ENCODE results near the gene NTRK2. TPM values are rescaled to one million over a fixed set of nuclear protein-coding genes. Genes with fewer than 3 reads are reported as not detected.

Gene NTRK2
- polyA plus RNA-seq, 1 experiment, result 2.0 TPM

DNA sequence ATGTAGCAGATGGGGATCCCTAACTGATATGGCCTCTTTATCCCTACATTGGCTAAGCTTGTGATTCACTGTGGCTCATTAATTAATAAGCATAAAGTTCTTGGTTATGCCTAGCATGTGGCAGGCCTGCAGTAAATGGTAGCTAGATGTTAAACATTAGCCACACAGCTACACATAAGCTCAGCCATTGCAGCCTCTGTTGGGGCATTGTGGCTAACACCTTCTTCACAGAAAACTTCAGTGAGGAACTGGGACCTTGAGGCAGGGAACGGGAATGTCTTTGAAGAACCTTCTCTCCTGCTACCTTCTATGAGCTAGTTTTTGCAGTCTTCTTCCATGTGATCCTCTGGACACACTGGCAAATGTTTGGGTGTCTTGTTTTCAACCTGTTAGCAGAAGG, 338.2 kb downstream of the NTRK2 start:
- no peak for TF ChIP-seq CTCF (IDR thresholded peaks at IDR 0.05; ENCODE audit: insufficient read depth, low read depth, low read length)
- DNase-seq (ENCODE audit: low read depth), result no peak
- ChIA-PET CTCF (no interaction called here), POLR2A (no interaction called here)
- H3K27me3 ChIP-seq (ENCODE audit: control insufficient read depth, insufficient read depth, low read length), result no peaks in the 10 kb centered on the region
- H3K36me3 ChIP-seq (ENCODE audit: control insufficient read depth, insufficient read depth, low read length), result no peaks in the 10 kb centered on the region
- no peak overlapping the region for H3K4me3 ChIP-seq (ENCODE audit: low read depth, low read length)

GRCh38 chr9:85008215-85008614, 338.7 kb downstream of the NTRK2 start:
- CTCF ChIA-PET, result no interaction called here
- no peaks in the 10 kb centered on the region for H3K36me3 ChIP-seq (ENCODE audit: control insufficient read depth, insufficient read depth, low read length)

GRCh38 chr9:85009251-85009650, 339.7 kb downstream of the NTRK2 start:
- H3K27me3 ChIP-seq (ENCODE audit: control insufficient read depth, insufficient read depth, low read length), result no peaks in the 10 kb centered on the region
- H3K4me3 ChIP-seq (ENCODE audit: low read depth, low read length), result no peak overlapping the region
- no peak for TF ChIP-seq CTCF (IDR thresholded peaks at IDR 0.05; ENCODE audit: insufficient read depth, low read depth, low read length)
- ChIA-PET CTCF (no interaction called here), POLR2A (no interaction called here)
- H3K36me3 ChIP-seq (ENCODE audit: control insufficient read depth, insufficient read depth, low read length), result no peaks in the 10 kb centered on the region
- no peak for DNase-seq (ENCODE audit: low read depth)

More at GRCh38 chr9:85008215-85008614, 338.7 kb downstream of the NTRK2 start:
- no peak for DNase-seq (ENCODE audit: low read depth)
- no peak for TF ChIP-seq CTCF (IDR thresholded peaks at IDR 0.05; ENCODE audit: insufficient read depth, low read depth, low read length)
- POLR2A ChIA-PET, result no interaction called here
- Histone ChIP-seq H3K27me3 (ENCODE audit: control insufficient read depth, insufficient read depth, low read length) (no peaks in the 10 kb centered on the region), H3K4me3 (ENCODE audit: low read depth, low read length) (no peak overlapping the region)

DNA sequence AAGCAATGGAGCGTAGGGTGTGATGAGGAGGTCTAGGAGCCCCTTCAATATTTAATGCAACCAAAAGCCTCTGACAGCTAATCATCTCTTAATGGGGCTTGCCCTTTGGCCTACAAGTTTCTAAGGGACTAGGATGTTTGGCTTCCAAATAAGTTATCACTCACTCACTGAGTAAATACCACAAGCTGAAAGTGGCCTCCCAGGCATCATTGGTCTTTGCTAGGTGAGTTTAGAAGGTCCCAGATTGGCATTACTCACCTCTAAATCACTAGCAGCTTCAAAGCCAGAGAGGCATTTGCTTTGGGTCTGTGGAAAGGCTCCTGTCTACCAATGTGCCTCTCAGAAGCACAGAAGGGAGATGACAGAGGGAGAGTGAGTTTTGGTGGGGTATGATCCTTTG, 344.2 kb downstream of the NTRK2 start:
- ChIA-PET POLR2A (no interaction called here), CTCF (no interaction called here)
- TF ChIP-seq CTCF (IDR thresholded peaks at IDR 0.05; ENCODE audit: insufficient read depth, low read depth, low read length), result no peak
- Histone ChIP-seq H3K4me3 (ENCODE audit: low read depth, low read length) (no peak overlapping the region), H3K27me3 (ENCODE audit: control insufficient read depth, insufficient read depth, low read length) (no peaks in the 10 kb centered on the region), H3K36me3 (ENCODE audit: control insufficient read depth, insufficient read depth, low read length) (no peaks in the 10 kb centered on the region)
- DNase-seq (ENCODE audit: low read depth), result no peak

DNA sequence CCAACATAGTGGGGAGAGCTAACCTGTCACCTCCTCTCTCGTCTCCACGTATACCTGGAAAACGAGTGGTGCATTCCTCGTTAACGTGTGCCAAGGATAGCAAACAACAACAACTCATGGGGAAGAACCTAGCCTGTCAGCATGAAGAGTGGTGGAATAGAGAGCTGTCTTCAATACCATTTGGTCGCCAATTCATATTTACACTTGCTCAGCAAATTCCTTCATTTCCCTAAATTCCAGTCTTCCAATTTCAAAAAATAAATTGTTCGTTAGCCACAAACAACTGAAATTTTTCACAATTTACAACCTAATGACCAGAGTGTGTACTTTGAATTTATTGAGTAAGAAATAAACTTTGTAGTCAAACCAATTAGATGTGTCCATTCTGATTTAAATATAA, 344.8 kb downstream of the NTRK2 start:
- no peak for DNase-seq (ENCODE audit: low read depth)
- Histone ChIP-seq H3K4me3 (ENCODE audit: low read depth, low read length) (no peak overlapping the region), H3K27me3 (ENCODE audit: control insufficient read depth, insufficient read depth, low read length) (no peaks in the 10 kb centered on the region), H3K36me3 (ENCODE audit: control insufficient read depth, insufficient read depth, low read length) (no peaks in the 10 kb centered on the region)
- CTCF ChIA-PET, result no interaction called here
- POLR2A ChIA-PET, result no interaction called here
- TF ChIP-seq CTCF (IDR thresholded peaks at IDR 0.05; ENCODE audit: insufficient read depth, low read depth, low read length), result no peak
